Measurements from ENCODE around the gene SEMA4A.
"Not testable (repeated sequence)": the region's sequence is repeated elsewhere in the genome, so short reads cannot be mapped to it uniquely, and the experiment has no call there.

SEMA4A gene

DNA sequence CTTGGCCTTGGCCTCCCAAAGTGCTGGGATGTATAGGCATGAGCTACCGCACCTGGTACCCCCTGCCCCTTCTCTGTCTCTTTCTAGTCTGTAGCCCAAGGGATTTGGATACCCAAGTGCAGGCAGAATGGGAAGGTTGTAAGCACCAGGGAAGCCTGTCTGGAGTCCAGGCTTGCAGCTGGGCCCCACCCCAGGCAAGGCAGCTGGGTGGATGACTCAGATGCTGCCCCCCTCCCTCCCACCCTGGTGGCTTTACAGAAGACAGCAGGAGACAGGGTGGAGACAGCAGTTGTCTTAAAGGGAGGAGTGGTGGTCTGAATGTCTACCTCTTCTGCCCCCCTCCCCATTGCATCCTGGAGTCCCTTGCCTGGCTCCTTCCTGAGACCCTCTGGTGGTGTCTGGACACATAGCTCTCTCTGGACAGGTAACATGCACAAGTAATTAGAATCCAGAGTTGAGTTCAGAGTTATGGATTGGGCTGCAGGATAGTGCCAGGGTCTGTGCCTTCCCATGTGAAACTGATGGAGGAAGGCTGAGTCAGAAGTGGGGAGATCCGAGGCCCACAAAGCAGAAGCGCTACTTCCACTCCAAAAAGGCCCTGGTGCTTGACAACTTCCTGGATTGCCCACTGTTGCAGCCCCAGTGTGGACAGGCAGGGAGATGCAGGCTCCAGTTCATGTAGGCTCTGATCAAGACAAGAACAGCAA is 33.7 kb upstream of the SEMA4A start:
- DNase-seq = peak; percentile 80 to 82

GRCh38 chr1:156120318-156120717 is 33.1 kb upstream of the SEMA4A start:
- no peak for DNase-seq

DNA sequence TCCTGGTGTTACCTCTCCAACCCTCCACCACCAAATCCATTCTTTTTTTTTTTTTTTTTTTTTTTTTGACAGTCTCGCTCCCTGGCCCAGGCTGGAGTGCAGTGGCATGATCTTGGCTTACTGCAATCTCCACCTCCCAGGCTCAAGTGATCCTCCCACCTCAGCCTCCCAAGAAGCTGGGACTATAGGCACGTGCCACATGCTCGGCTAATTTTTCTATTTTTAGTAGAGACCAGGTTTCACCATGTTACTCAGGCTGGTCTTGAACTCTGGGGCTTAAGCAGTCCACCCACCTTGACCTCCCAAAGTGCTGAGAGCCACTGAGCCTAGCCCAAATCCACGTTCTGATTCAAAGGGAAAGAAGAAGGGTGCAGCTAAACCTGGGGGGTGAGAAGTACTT is 32.4 kb upstream of the SEMA4A start:
- not testable (repeated sequence) for DNase-seq

DNA sequence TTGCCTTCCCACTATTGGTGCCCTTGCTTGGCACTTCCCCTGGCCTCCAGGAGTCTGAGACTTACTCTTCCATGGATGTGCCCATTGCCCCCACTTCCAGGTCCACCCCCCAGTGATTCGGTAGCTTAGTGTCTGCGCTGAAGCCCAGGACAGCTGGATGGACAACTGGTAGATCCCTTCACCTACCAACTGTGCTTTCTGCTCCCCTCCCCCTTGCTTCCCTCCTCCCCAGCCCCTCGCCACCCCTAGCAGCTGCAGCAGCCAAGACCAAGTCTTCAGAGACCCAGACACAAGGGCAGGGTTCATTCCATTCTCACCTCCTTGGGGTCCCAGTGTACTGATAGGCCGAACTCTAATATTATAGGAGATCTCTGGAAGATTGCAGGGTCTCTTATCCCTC is 31.9 kb upstream of the SEMA4A start:
- no peak for DNase-seq

GRCh38 chr1:156122086-156122485 is 31.3 kb upstream of the SEMA4A start:
- DNase-seq = no peak

GRCh38 chr1:156122519-156123355 is 30.6 kb upstream of the SEMA4A start:
- no peak for DNase-seq

GRCh38 chr1:156123356-156124196 is 29.8 kb upstream of the SEMA4A start:
- DNase-seq = peak; percentile 88 to 91

GRCh38 chr1:156124557-156125483 is 28.6 kb upstream of the SEMA4A start:
- DNase-seq = no peak

GRCh38 chr1:156125544-156125943 is 27.8 kb upstream of the SEMA4A start:
- DNase-seq = not testable (repeated sequence)

- DNase-seq = peak; percentile 97 to 98
Measured at GRCh38 chr1:156126043-156126629, 27.2 kb upstream of the SEMA4A start.

DNA sequence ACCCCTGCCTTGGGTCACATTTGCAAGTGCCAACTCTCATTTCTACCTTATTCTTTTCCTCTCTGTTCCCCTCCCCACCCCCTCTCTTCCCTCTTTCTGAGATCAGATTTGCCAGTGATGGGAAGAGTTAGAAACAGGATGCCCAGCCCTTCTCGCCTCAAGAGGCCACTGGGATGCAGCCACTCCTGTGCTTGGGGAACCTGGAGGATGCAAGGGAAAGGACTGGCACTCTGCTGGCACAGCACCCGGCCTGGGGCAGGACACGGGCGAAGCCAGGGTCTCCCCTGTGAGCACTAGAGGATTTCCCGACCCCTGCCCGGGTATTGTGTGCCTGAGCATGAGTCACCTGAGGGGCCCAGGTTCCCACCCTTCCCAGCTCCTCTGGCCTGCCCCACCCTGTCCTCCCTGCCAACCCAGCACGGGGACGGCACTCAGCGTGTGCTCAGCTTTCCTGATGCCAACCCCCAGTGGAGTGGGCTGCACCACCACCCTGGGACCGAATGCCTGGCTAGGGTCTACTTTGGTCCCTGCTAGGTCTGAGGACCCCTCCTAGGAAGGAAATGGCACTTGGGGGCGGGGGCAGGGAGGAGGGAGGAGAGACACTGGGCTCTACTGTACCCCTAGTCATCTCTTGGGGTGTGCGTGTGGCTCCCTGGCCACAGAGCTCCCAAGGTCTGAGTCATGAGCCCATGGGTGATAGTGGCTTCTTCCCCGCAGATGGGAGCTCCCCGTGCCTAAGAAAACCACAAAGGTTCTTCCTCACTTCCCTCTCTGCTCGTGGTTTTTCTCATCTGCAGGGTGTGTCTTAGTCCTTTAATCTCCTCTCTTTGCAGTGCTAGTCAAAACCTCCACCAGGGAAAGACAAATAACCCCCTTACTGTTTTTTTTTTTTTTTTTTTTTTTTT is 26.5 kb upstream of the SEMA4A start:
- DNase-seq = peak; percentile 88 to 90

DNA sequence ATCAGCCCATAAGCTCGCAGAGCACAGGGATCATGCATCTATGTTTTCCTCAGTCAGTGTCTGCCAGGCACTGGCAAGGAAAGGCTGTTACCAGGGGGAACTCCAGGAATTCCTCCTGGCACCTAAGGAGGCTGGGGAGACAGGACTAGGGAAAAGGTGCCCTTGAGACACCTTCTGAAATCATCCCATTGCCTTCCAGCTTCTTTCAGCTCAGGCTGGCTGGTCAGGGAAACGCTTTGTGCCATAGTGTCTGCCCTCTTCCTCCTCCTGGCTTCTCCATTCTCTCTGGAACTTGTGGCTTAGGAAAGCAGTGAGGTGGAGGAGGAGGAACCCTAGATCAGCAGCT is 25.1 kb upstream of the SEMA4A start:
- DNase-seq = no peak

- no peak for DNase-seq
Measured at GRCh38 chr1:156128654-156129597, 24.5 kb upstream of the SEMA4A start.

- DNase-seq = peak; percentile 50 to 63
Measured at GRCh38 chr1:156129687-156130577, 23.5 kb upstream of the SEMA4A start.

- no peak for DNase-seq
Measured at GRCh38 chr1:156130578-156130942, 22.8 kb upstream of the SEMA4A start.

DNA sequence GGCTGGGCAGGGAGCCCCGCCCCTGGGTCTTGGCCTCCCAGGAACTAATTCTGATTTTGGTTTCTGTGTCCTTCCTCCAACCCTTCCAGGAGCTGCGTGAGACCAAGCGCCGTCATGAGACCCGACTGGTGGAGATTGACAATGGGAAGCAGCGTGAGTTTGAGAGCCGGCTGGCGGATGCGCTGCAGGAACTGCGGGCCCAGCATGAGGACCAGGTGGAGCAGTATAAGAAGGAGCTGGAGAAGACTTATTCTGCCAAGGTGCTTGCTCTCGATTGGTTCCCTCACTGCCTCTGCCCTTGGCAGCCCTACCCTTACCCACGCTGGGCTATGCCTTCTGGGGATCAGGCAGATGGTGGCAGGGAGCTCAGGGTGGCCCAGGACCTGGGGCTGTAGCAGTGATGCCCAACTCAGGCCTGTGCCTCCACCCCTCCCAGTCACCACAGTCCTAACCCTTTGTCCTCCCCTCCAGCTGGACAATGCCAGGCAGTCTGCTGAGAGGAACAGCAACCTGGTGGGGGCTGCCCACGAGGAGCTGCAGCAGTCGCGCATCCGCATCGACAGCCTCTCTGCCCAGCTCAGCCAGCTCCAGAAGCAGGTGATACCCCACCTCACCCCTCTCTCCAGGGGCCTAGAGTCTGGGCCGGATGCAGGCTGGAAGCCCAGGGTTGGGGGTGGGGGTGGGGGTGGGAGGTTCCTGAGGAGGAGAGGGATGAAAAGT is 18.5 kb upstream of the SEMA4A start:
- no peak for DNase-seq

DNA sequence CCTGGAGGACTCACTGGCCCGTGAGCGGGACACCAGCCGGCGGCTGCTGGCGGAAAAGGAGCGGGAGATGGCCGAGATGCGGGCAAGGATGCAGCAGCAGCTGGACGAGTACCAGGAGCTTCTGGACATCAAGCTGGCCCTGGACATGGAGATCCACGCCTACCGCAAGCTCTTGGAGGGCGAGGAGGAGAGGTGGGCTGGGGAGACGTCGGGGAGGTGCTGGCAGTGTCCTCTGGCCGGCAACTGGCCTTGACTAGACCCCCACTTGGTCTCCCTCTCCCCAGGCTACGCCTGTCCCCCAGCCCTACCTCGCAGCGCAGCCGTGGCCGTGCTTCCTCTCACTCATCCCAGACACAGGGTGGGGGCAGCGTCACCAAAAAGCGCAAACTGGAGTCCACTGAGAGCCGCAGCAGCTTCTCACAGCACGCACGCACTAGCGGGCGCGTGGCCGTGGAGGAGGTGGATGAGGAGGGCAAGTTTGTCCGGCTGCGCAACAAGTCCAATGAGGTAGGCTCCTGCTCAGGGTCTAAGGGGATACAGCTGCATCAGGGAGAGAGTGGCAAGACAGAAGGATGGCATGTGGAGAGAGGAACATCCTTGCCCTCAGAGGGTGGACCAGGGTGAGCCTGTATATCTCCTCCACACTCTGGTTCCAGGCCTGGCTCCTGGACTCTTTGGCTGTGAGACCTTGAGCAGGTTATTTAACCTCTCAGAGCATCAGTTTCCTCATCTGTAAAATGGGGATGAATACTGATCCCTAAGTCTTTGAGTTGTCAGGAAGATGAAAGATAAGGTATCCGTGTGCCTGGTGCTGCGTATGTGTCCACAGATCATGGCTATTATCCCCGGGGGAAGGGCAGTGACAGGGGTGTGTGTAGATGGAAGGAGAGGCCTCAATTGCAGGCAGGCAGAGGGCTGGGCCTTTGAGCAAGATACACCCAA is 17.2 kb upstream of the SEMA4A start:
- DNase-seq = no peak
